Measurements from ENCODE around the gene PTAR1.

DNA sequence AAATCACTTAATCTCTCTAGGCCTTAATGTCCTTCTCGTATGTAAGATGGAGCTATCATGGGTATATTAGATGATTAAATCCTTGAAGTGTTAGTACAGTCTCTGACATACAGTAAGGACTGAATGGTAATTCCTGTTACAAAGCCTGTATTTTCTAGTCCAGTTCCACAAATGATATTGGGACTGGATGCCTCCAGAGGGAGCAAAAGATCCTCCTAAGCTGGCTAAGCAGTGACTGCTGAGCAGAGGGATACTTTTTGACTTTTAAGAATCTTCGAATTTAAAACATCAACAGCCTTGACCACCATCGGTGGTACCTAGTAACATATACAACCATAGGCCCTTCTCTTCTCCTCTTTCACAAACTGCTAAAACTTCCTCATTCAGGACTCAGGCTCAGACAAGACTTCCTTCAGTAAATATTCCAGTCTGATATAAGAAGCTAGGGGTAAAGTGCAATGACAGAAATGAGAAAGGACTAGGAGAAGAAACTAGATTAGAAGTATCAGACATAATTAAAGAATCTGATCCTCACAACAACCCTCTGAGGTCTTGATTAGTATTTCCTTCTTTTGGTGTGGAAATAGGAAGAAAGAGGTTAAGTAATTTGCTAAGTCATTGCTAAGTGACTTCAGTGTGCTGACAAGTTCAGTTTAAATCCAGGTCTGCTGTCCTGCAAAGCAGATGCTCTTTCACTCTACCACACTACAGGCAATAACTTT lies 13.9 kb downstream of the PTAR1 start:
- TF ChIP-seq CHD2 (IDR thresholded peaks at IDR 0.05; ENCODE audit: low read length, partially characterized antibody) (no peak), CHD4 (IDR thresholded peaks at IDR 0.05; ENCODE audit: borderline replicate concordance) (no peak), POLR2A (IDR thresholded peaks at IDR 0.05; ENCODE audit: low read length) (no peak), HOXA7 (CRISPR knock-in tag; IDR thresholded peaks at IDR 0.05) (no peak), EP300 (IDR thresholded peaks at IDR 0.05) (no peak), NFE2L2 (conservative IDR thresholded peaks at IDR 0.05; ENCODE audit: low read length) (0 out of 2 replicates have a peak, but pooled peaks have one; percentile 7), RAD21 (conservative IDR thresholded peaks at IDR 0.05 in 1 of 2, IDR thresholded peaks at IDR 0.05 in 1 of 2) (peak; percentile 56 to 61), GATA3 (IDR thresholded peaks at IDR 0.05; ENCODE audit: borderline replicate concordance) (no peak), SMC3 (IDR thresholded peaks at IDR 0.05) (peak; percentile 52), RFX5 (IDR thresholded peaks at IDR 0.05) (no peak), NR3C1 (IDR thresholded peaks at IDR 0.05) (no peak)
- TF ChIP-seq, protein P1, sequence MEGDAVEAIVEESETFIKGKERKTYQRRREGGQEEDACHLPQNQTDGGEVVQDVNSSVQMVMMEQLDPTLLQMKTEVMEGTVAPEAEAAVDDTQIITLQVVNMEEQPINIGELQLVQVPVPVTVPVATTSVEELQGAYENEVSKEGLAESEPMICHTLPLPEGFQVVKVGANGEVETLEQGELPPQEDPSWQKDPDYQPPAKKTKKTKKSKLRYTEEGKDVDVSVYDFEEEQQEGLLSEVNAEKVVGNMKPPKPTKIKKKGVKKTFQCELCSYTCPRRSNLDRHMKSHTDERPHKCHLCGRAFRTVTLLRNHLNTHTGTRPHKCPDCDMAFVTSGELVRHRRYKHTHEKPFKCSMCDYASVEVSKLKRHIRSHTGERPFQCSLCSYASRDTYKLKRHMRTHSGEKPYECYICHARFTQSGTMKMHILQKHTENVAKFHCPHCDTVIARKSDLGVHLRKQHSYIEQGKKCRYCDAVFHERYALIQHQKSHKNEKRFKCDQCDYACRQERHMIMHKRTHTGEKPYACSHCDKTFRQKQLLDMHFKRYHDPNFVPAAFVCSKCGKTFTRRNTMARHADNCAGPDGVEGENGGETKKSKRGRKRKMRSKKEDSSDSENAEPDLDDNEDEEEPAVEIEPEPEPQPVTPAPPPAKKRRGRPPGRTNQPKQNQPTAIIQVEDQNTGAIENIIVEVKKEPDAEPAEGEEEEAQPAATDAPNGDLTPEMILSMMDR (IDR thresholded peaks at IDR 0.05) = peak; percentile 47
- TF ChIP-seq, protein P2, sequence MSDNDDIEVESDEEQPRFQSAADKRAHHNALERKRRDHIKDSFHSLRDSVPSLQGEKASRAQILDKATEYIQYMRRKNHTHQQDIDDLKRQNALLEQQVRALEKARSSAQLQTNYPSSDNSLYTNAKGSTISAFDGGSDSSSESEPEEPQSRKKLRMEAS (IDR thresholded peaks at IDR 0.05) = no peak

Measured in A549 (cell line).